ENCODE measurements around the gene PDS5B. TPM values are rescaled to one million over a fixed set of nuclear protein-coding genes. Genes with fewer than 3 reads are reported as not detected.
A peak's percentile ranks its signal among the peaks of the same experiment; 100 is the strongest.

The PDS5B gene
- total and polyA plus RNA-seq, 10 donors, result 4.5 to 65.9 (median 50.9) TPM

DNA sequence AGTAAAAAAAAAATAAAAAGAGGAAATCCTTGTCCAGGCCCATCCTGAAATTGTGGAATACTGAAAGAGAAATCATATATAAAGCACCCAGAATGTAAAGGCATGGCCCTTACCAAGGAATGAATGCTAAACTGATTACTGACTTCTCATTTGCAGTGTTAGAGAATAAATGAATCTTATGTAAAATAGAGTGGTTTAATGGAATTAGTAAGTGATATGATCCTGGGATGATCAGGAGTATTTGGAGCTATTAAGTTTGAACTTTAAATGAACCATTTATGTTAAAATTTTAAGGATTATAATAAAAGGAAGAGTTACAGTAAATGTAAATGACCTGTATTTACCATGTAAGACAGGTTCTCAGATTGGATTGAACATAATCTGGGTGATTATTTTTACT is 75.4 kb downstream of the PDS5B start:
- intact Hi-C loops (cut with DNase I; ENCODE audit: low total_unique reads), result no loop called here
- Histone ChIP-seq H3K36me3 (peaks cover 0 to 50% (median 7%) of the 10 kb centered on the region in 6 donors), H3K27me3 (replicated peaks in 1 of 7) (no peaks in the 10 kb centered on the region), H3K9me3 (peaks cover 0 to 10% (median 4%) of the 10 kb centered on the region in 8 donors), H3K27ac (no peak overlapping the region), H3K4me1 (peaks cover 0 to 10% (median 2%) of the 10 kb centered on the region in 6 donors), H3K4me3 (no peak overlapping the region)
- TF ChIP-seq, protein P1, sequence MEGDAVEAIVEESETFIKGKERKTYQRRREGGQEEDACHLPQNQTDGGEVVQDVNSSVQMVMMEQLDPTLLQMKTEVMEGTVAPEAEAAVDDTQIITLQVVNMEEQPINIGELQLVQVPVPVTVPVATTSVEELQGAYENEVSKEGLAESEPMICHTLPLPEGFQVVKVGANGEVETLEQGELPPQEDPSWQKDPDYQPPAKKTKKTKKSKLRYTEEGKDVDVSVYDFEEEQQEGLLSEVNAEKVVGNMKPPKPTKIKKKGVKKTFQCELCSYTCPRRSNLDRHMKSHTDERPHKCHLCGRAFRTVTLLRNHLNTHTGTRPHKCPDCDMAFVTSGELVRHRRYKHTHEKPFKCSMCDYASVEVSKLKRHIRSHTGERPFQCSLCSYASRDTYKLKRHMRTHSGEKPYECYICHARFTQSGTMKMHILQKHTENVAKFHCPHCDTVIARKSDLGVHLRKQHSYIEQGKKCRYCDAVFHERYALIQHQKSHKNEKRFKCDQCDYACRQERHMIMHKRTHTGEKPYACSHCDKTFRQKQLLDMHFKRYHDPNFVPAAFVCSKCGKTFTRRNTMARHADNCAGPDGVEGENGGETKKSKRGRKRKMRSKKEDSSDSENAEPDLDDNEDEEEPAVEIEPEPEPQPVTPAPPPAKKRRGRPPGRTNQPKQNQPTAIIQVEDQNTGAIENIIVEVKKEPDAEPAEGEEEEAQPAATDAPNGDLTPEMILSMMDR (IDR thresholded peaks at IDR 0.05 in 8 of 11, conservative IDR thresholded peaks at IDR 0.05 in 3 of 11), result no peak
- TF ChIP-seq POLR2AphosphoS5 (IDR thresholded peaks at IDR 0.05) (no peak), POLR2A (IDR thresholded peaks at IDR 0.05) (no peak)
- no peak for DNase-seq

DNA sequence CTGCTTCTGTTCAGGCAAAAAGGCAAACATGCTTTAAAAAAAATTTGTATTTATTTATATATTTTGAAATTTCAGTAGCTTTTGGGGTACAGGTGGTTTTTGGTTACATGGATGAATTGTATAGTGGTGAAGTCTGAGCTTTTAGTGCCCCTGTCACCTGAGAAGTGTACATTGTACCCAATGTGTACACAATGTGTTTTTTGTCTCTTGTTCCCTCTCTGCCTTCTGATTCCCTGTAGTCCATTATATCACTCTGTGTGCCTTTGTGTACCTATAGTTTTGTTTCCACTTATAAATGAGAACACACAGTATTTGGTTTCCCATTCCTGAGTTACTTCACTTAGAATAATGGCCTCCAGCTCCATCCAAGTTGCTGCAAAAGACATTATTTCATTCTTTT is 77.4 kb downstream of the PDS5B start:
- Histone ChIP-seq H3K4me3 (no peak overlapping the region), H3K9me3 (no peaks in the 10 kb centered on the region), H3K27me3 (replicated peaks in 1 of 7) (no peaks in the 10 kb centered on the region), H3K27ac (no peak overlapping the region), H3K36me3 (peaks cover 0 to 65% (median 7%) of the 10 kb centered on the region in 6 donors), H3K4me1 (peaks cover 0 to 10% (median 2%) of the 10 kb centered on the region in 6 donors)
- no peak for DNase-seq
- intact Hi-C loops (cut with DNase I; ENCODE audit: low total_unique reads), result no loop called here
- TF ChIP-seq POLR2AphosphoS5 (IDR thresholded peaks at IDR 0.05) (no peak), POLR2A (IDR thresholded peaks at IDR 0.05) (no peak)
- TF ChIP-seq, protein P1 (IDR thresholded peaks at IDR 0.05 in 8 of 11, conservative IDR thresholded peaks at IDR 0.05 in 3 of 11), result no peak

DNA sequence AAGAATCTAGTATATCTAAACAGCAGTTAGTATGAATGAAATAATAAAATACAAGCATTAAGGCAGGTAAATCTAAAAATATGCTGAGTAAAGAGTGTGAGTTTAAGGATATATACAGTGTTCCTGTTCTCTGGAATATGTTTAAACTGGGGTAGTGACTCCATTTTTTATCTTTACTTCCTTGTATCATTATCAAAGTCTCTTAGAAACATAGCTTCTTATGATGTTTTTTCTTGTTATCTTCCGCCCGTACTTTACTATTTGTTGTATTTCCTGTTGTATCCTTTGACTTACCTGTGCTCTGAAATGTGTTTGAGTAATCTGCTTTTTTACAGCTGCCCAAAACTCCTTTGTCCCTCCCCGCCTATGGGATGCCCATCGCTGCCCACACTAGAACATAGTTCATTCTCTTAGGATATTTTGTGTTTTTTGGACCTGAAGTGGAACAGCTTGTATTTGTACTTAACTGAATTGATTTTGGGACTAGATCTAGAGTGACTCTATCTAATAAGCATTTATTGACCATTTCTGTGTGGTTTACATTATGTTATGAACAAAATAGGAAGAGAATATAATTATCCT is 80.8 kb downstream of the PDS5B start:
- Histone ChIP-seq H3K4me1 (peaks cover 0 to 7% (median 0%) of the 10 kb centered on the region in 6 donors), H3K4me3 (no peak overlapping the region), H3K27me3 (replicated peaks in 1 of 7) (no peaks in the 10 kb centered on the region), H3K9me3 (no peaks in the 10 kb centered on the region), H3K36me3 (peaks cover 0 to 55% (median 2%) of the 10 kb centered on the region in 6 donors), H3K27ac (no peak overlapping the region)
- WGBS, 5 donors, result 91 to 98% (median 96%) methylated on average over 4 of the region's 4 CpGs
- TF ChIP-seq, protein P1 (IDR thresholded peaks at IDR 0.05 in 8 of 11, conservative IDR thresholded peaks at IDR 0.05 in 3 of 11), result no peak
- TF ChIP-seq POLR2A (IDR thresholded peaks at IDR 0.05) (no peak), POLR2AphosphoS5 (IDR thresholded peaks at IDR 0.05) (no peak)
- no peak for DNase-seq
- intact Hi-C loops (cut with DNase I; ENCODE audit: low total_unique reads), result no loop called here

DNA sequence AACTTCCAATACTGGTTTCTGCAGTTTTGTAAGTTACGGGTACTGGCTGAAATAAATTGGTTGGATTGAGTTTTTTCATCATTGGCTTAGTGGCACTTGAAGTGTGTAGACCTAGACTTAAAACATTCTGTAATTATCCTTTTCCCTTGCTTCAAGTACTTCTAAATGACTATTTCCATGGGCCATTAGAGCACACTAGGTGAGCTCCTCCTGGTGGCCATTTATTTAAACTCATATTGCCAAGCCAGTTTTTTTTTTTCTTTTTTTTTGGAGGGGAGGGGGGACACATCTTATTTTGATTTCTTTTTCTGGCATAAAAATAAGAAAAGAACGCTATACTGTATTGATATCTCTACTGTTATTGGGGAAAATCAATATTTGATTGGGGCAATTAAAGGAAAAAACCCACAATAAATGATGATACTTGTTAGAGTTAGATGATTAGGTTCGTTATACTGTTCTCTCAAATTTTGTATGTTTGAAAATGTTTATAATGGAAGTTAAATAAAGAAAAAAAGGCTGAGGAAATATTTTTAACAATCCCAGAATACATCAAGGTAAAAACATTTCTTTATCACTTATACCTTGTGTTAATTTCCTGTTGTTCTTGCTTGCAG is 82.9 kb downstream of the PDS5B start:
- H3K4me3 ChIP-seq, result no peak overlapping the region
- no peaks in the 10 kb centered on the region for H3K27me3 ChIP-seq (replicated peaks in 1 of 7)
- intact Hi-C loops (cut with DNase I; ENCODE audit: low total_unique reads), result no loop called here
- TF ChIP-seq POLR2A (IDR thresholded peaks at IDR 0.05), result no peak
- TF ChIP-seq, protein P1 (IDR thresholded peaks at IDR 0.05 in 8 of 11, conservative IDR thresholded peaks at IDR 0.05 in 3 of 11), result peak in 10 of 11 experiments; percentile 37 to 72 (median 58)
- TF ChIP-seq POLR2AphosphoS5 (IDR thresholded peaks at IDR 0.05), result no peak
- DNase-seq, result no peak
- WGBS, 5 donors, result 74 to 85% (median 81%) methylated on average over 3 of the region's 3 CpGs
- H3K4me1 ChIP-seq, result peaks cover 0 to 7% (median 0%) of the 10 kb centered on the region in 6 donors
- peaks cover 0 to 68% (median 2%) of the 10 kb centered on the region in 6 donors for H3K36me3 ChIP-seq
- H3K27ac ChIP-seq, result no peak overlapping the region
- peaks cover 0 to under 1% (median 0%) of the 10 kb centered on the region in 8 donors for H3K9me3 ChIP-seq

All from spleen (tissue), 11 donors.